GM21786 (cell line): Measurements from ENCODE around the gene DOK5.

ENCODE experiments used
- ATAC-seq: cut with Tn5 transposase; IDR thresholded peaks from one replicate; pipeline ENCODE4 v1.9.1; 2021; ENCODE audit not compliant: unreplicated experiment

Gene DOK5

DNA sequence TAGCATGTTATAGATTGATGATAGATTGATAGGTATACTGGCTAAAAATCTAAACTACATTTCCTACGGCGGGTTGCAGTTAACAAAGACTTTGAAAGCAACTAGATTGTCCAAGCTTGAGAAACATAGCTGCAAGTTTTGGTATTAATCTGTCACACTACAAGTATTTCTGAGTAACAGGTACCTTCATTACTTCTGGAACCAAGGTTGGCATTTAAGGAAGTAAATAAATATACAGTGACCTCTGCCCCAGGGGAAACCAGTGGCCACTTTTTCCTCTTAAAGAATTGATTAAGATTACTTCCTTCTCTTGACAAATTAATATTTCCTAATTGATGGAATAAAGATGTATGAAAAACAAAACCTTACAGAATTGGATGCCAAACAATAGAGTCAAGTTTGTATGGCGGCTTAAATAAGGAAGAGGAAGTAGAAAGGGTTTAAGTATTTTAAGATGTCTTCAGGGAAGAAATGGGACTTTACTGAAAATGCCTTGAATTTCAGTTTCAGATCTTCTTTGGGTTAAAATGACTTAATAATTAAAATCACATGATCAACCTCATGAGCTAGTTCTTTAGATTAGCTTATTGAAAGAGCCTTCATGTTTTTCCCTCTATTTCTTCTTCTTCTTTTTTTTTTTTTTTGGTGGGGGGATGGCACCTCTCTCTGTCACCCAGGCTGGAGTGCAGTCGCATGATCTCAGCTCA, 132.8 kb downstream of the DOK5 start:
- no peak for ATAC-seq

DNA sequence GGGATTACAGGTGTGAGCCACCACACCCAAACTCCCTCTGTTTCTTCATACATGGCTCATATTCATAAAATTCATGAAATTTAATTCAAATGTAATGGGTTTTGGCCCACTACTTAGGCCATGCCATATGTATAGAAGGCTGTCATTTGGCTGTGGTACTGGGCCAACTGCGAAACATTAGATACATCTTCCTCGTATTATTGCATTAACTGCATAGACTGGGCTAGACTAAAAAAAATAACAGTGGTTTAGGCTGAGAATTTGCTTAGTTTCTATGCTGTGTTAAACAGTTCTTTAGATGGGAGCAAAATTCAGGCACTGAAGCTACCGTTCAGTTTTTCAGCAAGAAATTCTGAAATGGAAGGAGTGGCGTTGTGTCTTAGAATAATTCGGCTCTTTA, 133.6 kb downstream of the DOK5 start:
- ATAC-seq = no peak

DNA sequence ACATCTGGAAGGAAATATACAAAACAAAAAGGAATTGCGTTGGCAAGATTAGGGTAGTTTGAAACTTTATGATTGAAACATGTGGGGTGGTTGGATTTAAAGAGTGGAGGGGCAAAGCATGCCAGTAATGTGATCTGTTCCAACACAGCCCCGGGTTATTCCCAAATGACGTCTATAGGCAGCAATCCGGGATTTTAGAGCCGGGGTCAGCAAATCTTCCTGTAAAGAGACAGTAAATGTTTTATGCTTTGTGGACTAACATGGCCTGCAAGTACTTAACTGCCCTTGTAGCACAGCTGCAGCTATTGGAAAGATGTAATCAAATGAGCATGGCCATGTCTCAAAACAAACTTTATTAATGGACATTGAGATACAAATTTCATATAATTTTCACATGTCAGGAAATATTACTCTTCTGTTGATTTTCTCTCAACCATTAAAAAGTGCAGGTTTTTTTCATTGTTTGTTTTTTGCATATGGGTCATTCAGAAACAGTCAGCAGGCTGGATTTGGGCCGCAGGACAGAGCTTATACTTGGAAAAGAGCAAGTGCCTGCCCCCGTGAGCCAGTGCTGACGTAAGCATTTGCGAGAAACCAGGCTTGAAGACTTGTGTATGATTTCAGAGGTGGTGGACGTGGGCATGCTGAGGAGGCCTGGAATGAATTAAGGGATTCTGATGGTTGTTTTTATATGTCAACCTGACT, 136.5 kb downstream of the DOK5 start:
- no peak for ATAC-seq

DNA sequence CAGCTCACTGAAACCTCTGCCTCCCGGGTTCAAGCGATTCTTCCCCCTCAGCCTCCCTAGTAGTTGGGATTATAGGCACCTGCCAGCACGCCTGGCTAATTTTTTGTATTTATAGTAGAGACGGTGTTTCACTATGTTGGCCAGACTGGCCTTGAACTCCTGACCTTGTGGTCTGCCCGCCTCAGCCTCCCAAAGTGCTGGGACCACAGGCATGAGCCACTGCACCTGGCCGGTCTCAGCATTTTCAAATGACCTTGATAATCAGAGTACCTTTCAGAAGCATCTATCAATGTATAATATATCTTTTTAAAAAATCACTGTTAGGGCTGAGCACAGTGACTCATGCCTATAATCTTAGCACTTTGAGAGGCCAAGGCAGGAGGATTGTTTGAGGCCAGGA, 143.0 kb downstream of the DOK5 start:
- no peak for ATAC-seq

DNA sequence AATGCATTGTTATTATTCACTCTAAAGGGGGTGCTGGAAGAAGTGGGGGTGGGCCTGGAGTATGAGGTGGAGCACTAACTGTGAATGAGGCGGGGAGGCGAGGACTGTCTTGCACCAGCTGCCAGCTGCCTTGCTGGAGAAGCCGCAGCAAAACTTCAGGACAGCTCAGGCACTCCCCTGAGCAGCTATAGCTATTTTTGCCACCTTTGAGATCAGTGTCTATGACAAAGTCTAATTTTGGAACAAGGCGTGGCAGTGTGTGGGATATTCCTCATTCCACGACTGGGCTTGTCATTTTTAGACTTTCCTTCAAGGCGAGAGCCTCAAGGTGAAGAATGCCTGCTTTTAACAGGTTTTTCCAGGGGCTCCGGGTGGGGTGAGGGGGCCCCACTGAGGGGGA, 143.8 kb downstream of the DOK5 start:
- no peak for ATAC-seq

DNA sequence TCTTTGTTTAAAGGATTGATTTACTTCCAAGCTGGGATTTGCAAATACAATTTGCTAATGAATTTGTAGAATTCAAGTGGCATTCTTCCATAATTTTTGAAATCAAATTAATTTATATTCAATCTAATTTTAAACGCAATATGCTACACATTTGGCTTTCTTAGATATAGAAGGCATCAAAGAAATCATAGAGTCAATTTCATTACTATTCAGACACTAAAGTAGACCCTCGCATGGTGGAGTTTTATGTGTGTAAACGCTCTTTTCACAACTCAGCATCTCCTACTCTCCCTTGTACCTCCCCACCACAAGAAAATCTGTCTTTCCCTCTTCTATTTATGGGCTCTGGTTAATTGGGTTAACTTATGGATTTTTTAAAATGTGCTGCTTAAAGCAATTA, 144.3 kb downstream of the DOK5 start:
- no peak for ATAC-seq

DNA sequence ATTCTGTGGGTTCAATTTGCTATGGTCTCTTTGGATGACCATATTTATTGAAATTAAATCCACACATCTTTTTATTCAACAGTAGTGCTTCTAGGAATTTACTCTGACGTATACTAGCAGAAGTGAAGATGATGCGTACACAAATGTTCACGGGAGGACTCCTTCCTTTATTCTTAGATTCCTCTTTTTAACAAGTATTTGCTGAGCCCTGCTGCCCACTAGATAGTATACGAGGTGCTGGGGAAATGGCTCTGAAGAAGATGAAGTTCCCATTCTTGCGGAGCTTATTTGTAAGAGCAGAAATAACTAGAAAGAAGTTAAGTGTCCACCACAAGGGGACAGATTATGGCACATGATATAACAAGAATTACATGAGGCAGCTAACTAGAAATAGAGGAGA, 145.2 kb downstream of the DOK5 start:
- ATAC-seq = no peak

DNA sequence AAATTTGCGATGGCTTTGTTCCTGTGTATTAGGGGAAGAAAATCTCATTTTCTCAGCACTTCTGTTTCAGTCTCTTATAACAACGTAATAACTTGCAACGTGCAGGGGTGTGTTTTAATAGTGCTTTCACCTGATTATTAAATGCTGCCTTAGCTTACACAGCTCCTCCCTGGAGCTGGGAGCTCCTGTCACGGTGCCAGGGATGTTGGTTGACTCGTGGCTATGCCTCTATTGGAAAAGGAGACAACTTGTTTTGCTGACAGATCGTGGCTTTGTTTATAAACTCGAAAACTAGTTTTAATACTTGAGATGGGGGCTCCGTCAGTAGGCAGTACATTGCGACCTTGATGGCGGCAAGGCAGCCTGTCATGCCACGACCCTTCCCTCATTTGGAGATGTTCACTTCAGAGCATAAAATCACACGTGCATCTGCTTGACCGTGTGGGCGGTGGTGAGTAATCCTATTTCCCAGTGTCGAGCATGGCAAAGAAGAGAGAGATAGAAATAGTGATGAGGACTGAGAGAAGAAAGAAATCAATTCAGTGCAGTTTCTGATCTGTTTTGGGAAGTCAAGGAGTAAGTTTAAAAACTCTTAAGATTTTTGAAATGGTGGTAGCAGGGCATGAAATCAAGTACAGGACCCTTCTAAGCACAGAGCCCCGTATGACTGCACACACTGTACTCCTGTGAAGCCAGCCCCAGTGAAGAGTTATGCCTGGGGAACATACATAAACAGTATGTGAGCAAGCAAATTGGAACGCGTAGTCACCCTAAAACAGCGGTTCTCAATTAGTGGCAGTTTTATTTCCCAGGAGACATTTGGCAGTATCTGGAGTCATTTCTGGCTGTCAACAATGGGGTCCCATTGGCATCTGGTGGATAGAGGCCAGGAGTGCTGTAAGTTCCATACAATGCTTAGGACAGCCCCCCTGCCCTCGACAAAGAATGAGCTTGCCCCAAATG, 147.2 kb downstream of the DOK5 start:
- ATAC-seq = no peak

DNA sequence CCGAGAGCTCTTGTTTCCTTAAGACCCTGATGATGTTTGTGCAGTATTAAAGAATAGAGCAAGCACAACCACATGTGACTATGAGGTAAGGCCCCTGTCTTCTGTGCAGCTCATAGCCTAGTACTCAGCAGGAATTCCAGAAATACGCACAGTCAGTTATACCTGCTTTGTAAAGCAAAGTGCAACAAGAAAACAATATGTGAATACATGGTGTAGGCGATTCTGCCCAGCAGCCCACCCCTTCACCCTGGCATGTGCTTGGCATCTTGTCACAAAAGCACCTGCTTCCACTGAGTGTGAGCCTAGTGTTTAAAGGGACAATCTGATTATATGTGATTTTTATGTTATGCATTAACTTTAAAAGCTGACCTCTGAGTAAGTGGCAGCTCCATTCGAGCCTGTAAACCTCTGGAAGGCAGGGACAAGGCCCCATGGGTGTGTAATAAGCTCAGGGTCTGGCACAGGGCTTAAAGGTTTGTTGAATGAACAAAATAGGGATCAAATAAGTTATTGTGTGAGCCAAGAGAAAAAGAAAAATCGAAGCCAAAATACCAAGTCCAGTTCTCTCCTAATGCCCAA, 148.7 kb downstream of the DOK5 start:
- no peak for ATAC-seq

DNA sequence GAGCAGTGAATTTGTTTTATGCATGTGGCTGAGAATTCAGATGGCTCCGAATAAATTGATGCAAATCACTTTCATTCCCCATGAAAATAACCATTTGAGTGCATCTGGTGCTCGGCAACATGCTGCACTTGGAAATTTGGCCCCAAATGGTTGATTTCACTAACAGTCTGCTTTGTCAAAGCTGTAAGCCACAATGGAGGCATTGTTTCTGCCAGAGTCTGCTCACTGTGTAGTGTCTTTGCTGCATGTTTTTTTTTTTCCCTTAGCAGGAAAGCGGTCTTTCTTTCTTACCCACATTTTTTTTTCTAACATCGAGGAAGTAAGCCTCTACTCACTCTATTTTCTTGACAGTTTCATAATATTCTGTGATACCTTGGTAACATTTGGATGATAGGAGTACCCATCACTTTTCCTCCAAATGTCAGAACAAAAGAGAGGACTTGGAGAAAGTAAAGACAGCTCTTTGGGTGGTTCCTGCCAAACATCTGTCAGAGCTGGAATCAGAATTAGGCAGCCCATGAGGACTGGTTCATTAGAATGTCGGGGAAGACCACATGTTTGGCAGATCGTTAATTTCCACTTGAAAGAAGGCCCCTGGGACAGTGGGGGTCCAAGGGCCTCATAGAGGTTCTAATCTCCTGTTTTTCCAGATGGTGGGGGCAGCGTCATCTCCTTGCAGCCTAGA, 149.5 kb downstream of the DOK5 start:
- no peak for ATAC-seq

DNA sequence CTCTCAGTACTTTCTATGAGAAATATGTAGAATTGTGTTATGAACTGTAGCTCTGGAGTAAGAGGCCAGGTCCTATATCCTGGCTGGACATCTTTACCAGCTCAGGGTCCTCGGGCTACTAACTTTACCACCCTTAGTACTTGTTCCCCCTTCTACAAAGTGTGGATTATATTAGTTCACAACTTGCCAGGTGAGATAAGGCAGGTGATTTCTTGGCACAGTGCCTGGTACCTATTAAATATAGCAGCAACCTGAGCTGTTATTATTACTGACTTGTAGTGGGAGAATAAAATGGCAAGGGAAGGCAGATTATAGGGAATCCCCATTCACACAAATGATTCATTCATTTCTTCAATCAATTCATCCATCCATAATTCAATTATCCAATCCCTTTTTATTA, 150.1 kb downstream of the DOK5 start:
- ATAC-seq = no peak

DNA sequence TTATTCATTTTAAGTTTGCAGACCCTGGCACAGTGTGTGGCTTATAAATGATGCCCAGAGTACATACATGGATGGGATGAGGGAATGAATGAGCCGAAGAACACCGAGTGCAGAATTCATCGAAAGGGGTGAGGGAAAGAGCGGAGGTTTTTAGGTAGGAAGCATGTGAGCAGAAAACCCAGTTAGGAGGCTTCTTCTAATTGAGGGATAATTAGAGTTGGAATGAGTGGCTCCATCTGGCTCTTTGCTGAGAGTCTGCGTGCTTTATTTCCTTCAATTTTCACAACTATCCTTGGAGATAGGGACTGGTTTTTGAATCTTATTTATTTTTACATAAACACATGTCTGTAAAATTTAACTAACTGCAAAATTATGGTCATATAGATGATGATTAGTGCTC, 150.7 kb downstream of the DOK5 start:
- ATAC-seq = no peak

DNA sequence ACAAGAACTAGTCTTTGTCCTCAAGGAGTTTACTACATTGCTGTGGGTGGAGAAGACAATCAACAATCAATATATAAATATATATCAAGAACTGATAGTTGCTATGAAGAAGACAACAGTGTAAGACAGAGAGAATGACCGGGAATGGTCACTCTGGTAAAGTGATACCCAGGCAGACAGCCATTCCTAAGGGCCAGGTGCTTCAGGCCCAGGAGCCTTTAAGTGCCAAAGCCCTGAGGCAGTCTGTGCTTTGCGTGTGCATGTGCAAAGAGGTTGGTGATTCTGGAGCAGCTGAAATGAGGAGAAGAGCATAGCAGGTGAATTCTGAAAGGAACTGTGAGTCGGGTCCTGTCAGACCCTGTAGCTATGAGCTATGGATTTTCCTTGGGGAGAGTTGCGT, 154.2 kb downstream of the DOK5 start:
- ATAC-seq = no peak

DNA sequence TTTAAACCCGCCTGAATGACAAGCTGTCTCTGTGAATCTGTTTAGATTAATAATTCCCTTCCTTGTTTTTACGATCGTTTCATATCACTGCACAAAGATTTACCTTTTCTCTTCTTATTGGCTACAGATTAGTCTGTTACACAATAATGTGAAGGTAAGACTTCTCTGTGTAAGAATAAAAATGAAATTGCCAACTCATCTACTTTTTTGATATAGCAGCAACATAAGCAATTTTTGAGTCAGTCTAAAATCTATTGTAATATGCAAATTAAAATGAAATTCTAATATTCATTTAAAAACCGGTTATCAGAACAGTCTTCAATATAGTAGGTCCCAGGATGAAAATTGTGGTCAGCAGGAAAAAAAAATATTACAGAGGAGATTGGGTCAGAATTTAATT, 155.2 kb downstream of the DOK5 start:
- ATAC-seq = no peak

DNA sequence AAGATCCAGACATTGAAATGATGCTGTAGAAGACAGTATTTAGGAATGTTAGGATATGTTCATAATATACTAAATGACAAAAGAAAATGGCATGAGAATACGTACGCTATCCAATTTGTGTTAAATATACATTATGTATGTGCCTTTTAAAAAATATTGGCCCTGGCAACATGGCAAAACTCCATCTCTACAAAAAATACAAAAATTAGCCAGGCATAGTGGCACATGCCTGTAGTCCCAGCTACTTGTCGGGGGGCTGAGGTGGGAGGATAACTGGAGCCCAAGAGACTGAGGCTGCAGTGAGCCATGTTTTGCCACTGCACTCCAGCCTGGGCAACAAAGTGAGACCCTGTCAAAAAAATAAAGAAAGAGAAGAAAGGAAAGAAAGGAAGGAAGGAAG, 155.7 kb downstream of the DOK5 start:
- ATAC-seq = no peak

DNA sequence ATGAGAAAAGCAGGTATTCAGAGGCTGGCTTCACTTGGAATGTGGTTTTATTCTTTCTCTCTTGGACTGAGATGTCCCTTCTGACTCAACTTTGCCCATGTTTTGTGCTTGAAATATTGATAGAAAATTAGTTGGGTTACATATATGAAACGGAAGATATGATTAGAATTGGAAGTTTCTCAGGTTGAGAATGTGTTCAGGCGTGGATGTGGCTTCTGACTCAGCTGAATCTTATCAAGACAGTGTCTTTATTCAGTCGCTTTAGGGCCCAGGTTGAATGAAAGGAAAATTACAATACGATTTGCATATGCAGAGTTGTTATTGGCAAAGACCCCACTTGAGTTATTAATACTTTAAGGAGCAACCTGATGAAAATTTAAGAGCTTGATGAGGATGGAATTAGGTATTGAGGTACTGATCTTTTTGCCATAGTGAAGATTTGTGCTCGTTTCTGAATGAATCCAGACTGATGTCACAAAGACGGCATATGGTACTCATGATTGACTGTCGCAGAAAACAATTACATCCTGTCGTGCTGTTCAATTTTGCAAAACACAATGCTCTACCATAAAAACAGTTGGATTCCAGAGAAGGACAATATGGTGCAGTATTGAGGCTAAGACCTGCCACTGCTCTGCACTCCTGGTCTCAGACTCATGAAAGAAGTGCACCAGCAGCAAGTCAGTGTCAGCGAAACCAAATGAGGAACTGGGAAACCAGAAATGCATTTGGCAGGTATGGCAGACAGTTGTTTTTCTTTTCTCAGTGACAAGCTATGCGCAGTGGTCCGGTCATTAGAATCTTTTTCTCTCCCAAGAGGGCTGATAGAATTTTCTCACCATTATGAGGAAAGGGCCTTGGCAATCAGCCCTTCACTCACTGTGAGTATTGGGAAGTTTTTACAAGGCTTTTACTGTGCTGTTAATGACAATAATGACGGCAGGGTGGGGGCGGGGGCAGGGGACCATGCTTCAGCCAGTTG, 158.3 kb downstream of the DOK5 start:
- ATAC-seq = peak; percentile 98

DNA sequence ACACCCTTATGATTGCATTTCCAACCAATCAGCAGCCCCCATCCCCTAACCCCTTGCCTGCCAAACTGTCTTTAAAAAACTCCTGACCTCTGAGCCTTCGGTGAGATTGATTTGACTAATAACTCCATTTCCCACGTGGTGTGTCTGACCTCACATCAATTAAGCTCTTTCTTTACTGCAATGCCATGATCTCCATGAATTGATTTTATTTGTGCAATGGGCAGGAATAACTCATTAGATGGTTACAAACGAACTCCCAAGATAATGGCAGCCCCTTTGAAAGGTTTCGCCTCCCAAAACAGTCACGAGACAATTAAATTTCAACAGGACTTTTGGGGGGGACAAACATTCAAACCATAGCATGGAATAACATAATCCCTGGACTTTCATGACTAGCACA, 161.2 kb downstream of the DOK5 start:
- ATAC-seq = no peak

DNA sequence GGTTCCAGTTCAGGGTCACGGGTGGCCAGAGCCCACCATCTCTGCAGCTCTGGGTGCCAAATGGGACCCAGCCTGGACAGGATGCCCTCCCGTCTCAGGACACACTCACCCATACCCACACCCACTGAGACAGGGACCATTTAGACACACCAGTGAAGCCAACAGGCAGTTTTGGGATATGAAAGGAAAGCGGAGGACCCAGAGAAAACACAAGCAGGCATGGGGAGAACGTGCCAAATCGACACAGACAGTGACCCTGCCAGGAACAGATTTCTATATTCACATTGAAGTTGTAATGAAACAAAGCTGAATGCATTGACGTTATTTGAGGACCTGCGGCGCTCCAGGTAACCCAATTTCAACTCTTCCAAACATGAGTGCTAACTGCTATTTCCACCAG, 164.5 kb downstream of the DOK5 start:
- no peak for ATAC-seq

DNA sequence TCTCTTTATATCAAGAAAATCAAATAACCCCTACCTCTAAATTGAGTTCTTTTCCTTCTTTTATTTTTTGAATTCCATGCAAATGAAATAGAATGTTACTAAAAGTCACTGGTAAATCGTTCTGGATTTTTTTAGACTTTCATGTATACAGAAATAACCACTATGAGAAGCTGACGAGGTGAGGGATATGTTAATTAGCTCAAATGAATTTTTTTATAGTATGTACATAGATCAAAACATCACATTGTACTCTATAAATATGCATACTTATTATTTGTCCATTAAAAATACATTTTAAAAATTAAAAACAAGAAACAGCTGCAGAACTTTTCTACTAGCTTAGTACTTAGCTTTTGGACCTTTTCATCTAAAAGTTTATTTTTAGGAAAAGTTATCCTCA, 165.4 kb downstream of the DOK5 start:
- no peak for ATAC-seq
